HEK293 (cell line): Measurements from ENCODE around the gene C2.

Experiments used
- CTCF ChIP-seq: fragments of 450-650 bp; formaldehyde crosslinking; IDR thresholded peaks from 2 replicates; pipeline ENCODE4 v1.5.1; 2016; ENCODE audit warnings: missing biosample characterization, missing genetic modification characterization
- GLIS1 ChIP-seq: fragments of 450-650 bp; formaldehyde crosslinking; IDR thresholded peaks from 2 replicates; pipeline ENCODE4 v1.5.1; 2016; ENCODE audit warnings: missing biosample characterization, missing genetic modification characterization
- PRDM1 ChIP-seq: fragments of 450-650 bp; formaldehyde crosslinking; IDR thresholded peaks from 2 replicates; pipeline ENCODE4; 2016; ENCODE audit warnings: missing biosample characterization, missing genetic modification characterization
- ZNF140 ChIP-seq: fragments of 450-650 bp; formaldehyde crosslinking; IDR thresholded peaks from 2 replicates; pipeline ENCODE4 v1.5.1; 2016; ENCODE audit warnings: missing biosample characterization, missing genetic modification characterization
- ZNF169 ChIP-seq: fragments of 450-650 bp; formaldehyde crosslinking; IDR thresholded peaks from 2 replicates; pipeline ENCODE4 v1.5.1; 2016; ENCODE audit warnings: missing biosample characterization, missing genetic modification characterization
- ZNF292 ChIP-seq: fragments of 450-650 bp; formaldehyde crosslinking; IDR thresholded peaks from 2 replicates; pipeline ENCODE4 v1.5.1; 2016; ENCODE audit warnings: low read depth, missing biosample characterization, missing genetic modification characterization, borderline replicate concordance
- ZNF488 ChIP-seq: fragments of 450-650 bp; formaldehyde crosslinking; IDR thresholded peaks from 2 replicates; pipeline ENCODE4 v1.5.1; 2016; ENCODE audit warnings: missing biosample characterization, missing genetic modification characterization
- ZNF785 ChIP-seq: fragments of 450-650 bp; formaldehyde crosslinking; IDR thresholded peaks from 2 replicates; pipeline ENCODE4 v1.5.1; 2016; ENCODE audit warnings: missing biosample characterization, missing genetic modification characterization
- ZNF830 ChIP-seq: fragments of 450-650 bp; IDR thresholded peaks from 2 replicates; pipeline ENCODE4 v1.5.0; 2018; ENCODE audit warnings: missing biosample characterization, missing genetic modification characterization, low read depth, mild to moderate bottlenecking, moderate library complexity

GRCh38 chr6:31899215-31899614 lies 28.3 kb upstream of the C2 start:
- TF ChIP-seq CTCF (tag by site-specific recombination) = no peak
- no peak for TF ChIP-seq ZNF292 (tag by site-specific recombination)
- TF ChIP-seq ZNF830 = no peak
- TF ChIP-seq ZNF140 (tag by site-specific recombination) = no peak
- no peak for TF ChIP-seq ZNF488 (tag by site-specific recombination)
- TF ChIP-seq PRDM1 (tag by site-specific recombination) = no peak
- TF ChIP-seq ZNF785 (tag by site-specific recombination) = no peak
- TF ChIP-seq GLIS1 (tag by site-specific recombination) = no peak
- TF ChIP-seq ZNF169 (tag by site-specific recombination) = no peak
